H1 (cell line): Measurements from ENCODE around the gene FABP7. TPM values are rescaled to one million over a fixed set of nuclear protein-coding genes. Genes with fewer than 3 reads are reported as not detected.
A peak's percentile ranks its signal among the peaks of the same experiment; 100 is the strongest.

ENCODE experiments used
- CTCF ChIA-PET: fragments of 300-600 bp; sonication (Branson Sonifier 250); formaldehyde crosslinking; loops from one replicate; lab custom pipeline; 2021; ENCODE audit not compliant: partially characterized antibody; lab: Charles Lee
- POLR2A ChIA-PET: fragments of 300-600 bp; sonication (Branson Sonifier 250); formaldehyde crosslinking; loops from one replicate; lab custom pipeline; 2021; ENCODE audit warnings: inconsistent platforms; ENCODE audit not compliant: partially characterized antibody; lab: Charles Lee
- DNase-seq, 2 experiments: peaks; one replicate each; pipeline versions ENCODE4 v3.0.0 to v3.0.0-alpha.2; 2010 to 2022; ENCODE audit warnings: low spot score in 2 of 2, low read depth in 1 of 2, mixed read lengths in 1 of 2
- FAIRE-seq: peaks from 2 replicates; lab custom pipeline; 2011; peaks lifted over from hg19 to GRCh38; lab: Jason Lieb, UNC
- H2AFZ ChIP-seq: 2 replicates; pipeline ENCODE4 v1.8.1; 2012; ENCODE audit warnings: low read length, inconsistent platforms
- H2AK5ac ChIP-seq: 2 replicates; pipeline ENCODE4 v1.6.1; 2013; ENCODE audit warnings: low read depth, low read length
- H2BK120ac ChIP-seq: replicated peaks from 2 replicates; pipeline ENCODE3; 2013; ENCODE audit warnings: low read depth, low read length, inconsistent platforms
- H2BK12ac ChIP-seq: 2 replicates; pipeline ENCODE4 v1.6.1; 2013; ENCODE audit warnings: low read depth, low read length
- H2BK15ac ChIP-seq: 2 replicates; pipeline ENCODE4 v1.6.1; 2013; ENCODE audit warnings: low read length
- H2BK20ac ChIP-seq: 2 replicates; pipeline ENCODE4 v1.6.1; 2013; ENCODE audit warnings: low read length
- H2BK5ac ChIP-seq: 2 replicates; pipeline ENCODE4 v1.6.1; 2013; ENCODE audit warnings: low read depth, low read length
- H3K14ac ChIP-seq: 2 replicates; pipeline ENCODE4 v1.6.1; 2013; ENCODE audit warnings: inconsistent platforms; ENCODE audit not compliant: insufficient read length
- H3K18ac ChIP-seq: 2 replicates; pipeline ENCODE4 v1.6.1; 2013; ENCODE audit warnings: low read length; ENCODE audit errors: extremely low read depth
- H3K23ac ChIP-seq: 2 replicates; pipeline ENCODE4 v1.6.1; 2013; ENCODE audit warnings: inconsistent platforms; ENCODE audit not compliant: insufficient read length
- H3K23me2 ChIP-seq: 2 replicates; pipeline ENCODE4 v1.6.1; 2013; ENCODE audit warnings: low read depth, low read length
- H3K27ac ChIP-seq: 2 replicates; pipeline ENCODE4 v1.6.1; 2011; ENCODE audit warnings: low read depth, low read length, inconsistent platforms
- H3K27me3 ChIP-seq, 4 experiments: replicated peaks in 1 of 4; 1 replicate in 1 of 4; 2 replicates in 3 of 4; pipeline versions ENCODE4 v1.6.1 to v1.8.1; 2011 to 2013; ENCODE audit warnings: low read length in 3 of 4, mild to moderate bottlenecking in 3 of 4, inconsistent platforms in 2 of 4, mixed read lengths in 2 of 4, moderate library complexity in 1 of 4; ENCODE audit not compliant: control insufficient read depth in 3 of 4, insufficient read depth in 3 of 4; ENCODE audit errors: extremely low read depth in 1 of 4
- H3K36me3 ChIP-seq, 4 experiments: 2 replicates each; pipeline versions ENCODE4 v1.6.1 to v1.8.1; 2011 to 2013; ENCODE audit warnings: mild to moderate bottlenecking in 4 of 4, low read length in 3 of 4, moderate library complexity in 2 of 4, control low read depth in 1 of 4, inconsistent platforms in 1 of 4; ENCODE audit not compliant: insufficient read depth in 4 of 4, control insufficient read depth in 2 of 4
- H3K4ac ChIP-seq: replicated peaks from 2 replicates; pipeline ENCODE3; 2013; ENCODE audit warnings: low read length, low read depth, mixed read lengths, inconsistent platforms; ENCODE audit not compliant: insufficient read length
- H3K4me1 ChIP-seq, 4 experiments: replicated peaks in 1 of 4; 1 replicate in 1 of 4; 2 replicates in 3 of 4; pipeline versions ENCODE4 v1.6.1 to v1.8.1; 2011 to 2013; ENCODE audit warnings: low read length in 3 of 4, inconsistent platforms in 2 of 4, mixed read lengths in 1 of 4; ENCODE audit not compliant: insufficient read depth in 4 of 4, control insufficient read depth in 3 of 4
- H3K4me2 ChIP-seq, 2 experiments: 2 replicates each; pipeline versions ENCODE4 v1.6.1 to v1.8.1; 2011 to 2013; ENCODE audit warnings: low read depth in 2 of 2, low read length in 2 of 2, control low read depth in 1 of 2, inconsistent platforms in 1 of 2, mild to moderate bottlenecking in 1 of 2; ENCODE audit not compliant: insufficient read depth in 1 of 2
- H3K4me3 ChIP-seq, 4 experiments: fragments of 200-600, 300-600 bp in 1 of 4; sonication (generic), shearing (Covaris generic), sonication (Bioruptor Twin) in 1 of 4; 2 replicates each; pipeline versions ENCODE4 v1.5.1 to v1.8.1; 2011 to 2016; ENCODE audit warnings: low read length in 4 of 4, low read depth in 3 of 4, control low read depth in 2 of 4, inconsistent platforms in 2 of 4, mild to moderate bottlenecking in 2 of 4, mixed read lengths in 1 of 4, moderate library complexity in 1 of 4; ENCODE audit not compliant: insufficient read depth in 2 of 4; ENCODE audit errors: extremely low read depth in 1 of 4
- H3K56ac ChIP-seq: replicated peaks from 2 replicates; pipeline ENCODE3; 2013; ENCODE audit warnings: low read depth, mild to moderate bottlenecking, mixed read lengths, low read length, inconsistent platforms; ENCODE audit not compliant: insufficient read length
- H3K79me1 ChIP-seq: 2 replicates; pipeline ENCODE4 v1.6.1; 2013; ENCODE audit warnings: low read depth, low read length, control low read depth
- H3K79me2 ChIP-seq, 2 experiments: 2 replicates each; pipeline versions ENCODE4 v1.6.1 to v1.8.1; 2012 to 2013; ENCODE audit warnings: low read length in 2 of 2, mild to moderate bottlenecking in 2 of 2, inconsistent platforms in 1 of 2; ENCODE audit not compliant: insufficient read depth in 2 of 2, control insufficient read depth in 1 of 2
- H3K9ac ChIP-seq, 4 experiments: replicated peaks in 1 of 4; 1 replicate in 1 of 4; 2 replicates in 3 of 4; pipeline versions ENCODE4 v1.6.1 to v1.8.1; 2011 to 2013; ENCODE audit warnings: low read depth in 3 of 4, low read length in 3 of 4, control low read depth in 2 of 4, mild to moderate bottlenecking in 2 of 4, moderate library complexity in 2 of 4, inconsistent platforms in 1 of 4; ENCODE audit errors: extremely low read depth in 1 of 4
- H3K9me3 ChIP-seq, 2 experiments: 2 replicates each; pipeline versions ENCODE4 v1.6.1 to v1.8.1; 2012 to 2013; ENCODE audit warnings: mild to moderate bottlenecking in 2 of 2, moderate library complexity in 2 of 2, control low read depth in 1 of 2, inconsistent platforms in 1 of 2, low read depth in 1 of 2, low read length in 1 of 2, mixed read lengths in 1 of 2; ENCODE audit not compliant: insufficient read depth in 2 of 2
- H4K20me1 ChIP-seq, 2 experiments: replicated peaks in 1 of 2; 2 replicates each; pipeline versions ENCODE3 to v1.8.1; 2011 to 2013; ENCODE audit warnings: inconsistent platforms in 2 of 2, low read length in 2 of 2, mild to moderate bottlenecking in 1 of 2; ENCODE audit not compliant: insufficient read depth in 2 of 2, control insufficient read depth in 1 of 2
- H4K5ac ChIP-seq: 2 replicates; pipeline ENCODE4 v1.6.1; 2013; ENCODE audit warnings: low read length, low read depth, mixed read lengths, inconsistent platforms; ENCODE audit not compliant: insufficient read length
- H4K8ac ChIP-seq: 2 replicates; pipeline ENCODE4 v1.8.0; 2013; ENCODE audit warnings: mild to moderate bottlenecking, moderate library complexity, low read length, inconsistent platforms; ENCODE audit not compliant: insufficient read depth; ENCODE audit errors: extremely low read depth
- H4K91ac ChIP-seq: replicated peaks from 2 replicates; pipeline ENCODE3; 2013; ENCODE audit warnings: low read length, mixed read lengths, inconsistent platforms; ENCODE audit not compliant: insufficient read length
- ASH2L ChIP-seq: fragments of 200-600, 300-600 bp; sonication (generic); IDR thresholded peaks from one replicate; pipeline ENCODE4 v1.7.1; 2017; ENCODE audit warnings: low read length
- CREB1 ChIP-seq: IDR thresholded peaks from 2 replicates; pipeline ENCODE4 v1.6.1; 2012; ENCODE audit warnings: inconsistent platforms
- POU5F1 ChIP-seq: IDR thresholded peaks from 2 replicates; pipeline ENCODE4 v1.6.1; 2011; ENCODE audit warnings: low read depth, mild to moderate bottlenecking, low read length, moderate library complexity
- SP1 ChIP-seq: IDR thresholded peaks from 2 replicates; pipeline ENCODE4 v1.6.1; 2011; ENCODE audit warnings: low read depth, low read length
- TAF1 ChIP-seq: IDR thresholded peaks from 2 replicates; pipeline ENCODE4 v1.6.1; 2011; ENCODE audit warnings: mild to moderate bottlenecking, low read depth, low read length
- YY1 ChIP-seq: IDR thresholded peaks from 2 replicates; pipeline ENCODE4 v1.6.1; 2011; ENCODE audit warnings: low read depth, mild to moderate bottlenecking, low read length
- WGBS, 2 experiments: shearing (Covaris generic) in 1 of 2; methylation state at CpG; one replicate each; pipeline versions ENCODE4 v1.1.6 to v1.1.7; 2013 to 2015; ENCODE audit warnings: low lambda C conversion rate in 2 of 2, mixed read lengths in 2 of 2, inconsistent platforms in 1 of 2, low coverage in 1 of 2, missing lambda C conversion rate in 1 of 2; ENCODE audit not compliant: insufficient replicate concordance in 2 of 2, insufficient coverage in 1 of 2, insufficient read length in 1 of 2; ENCODE audit errors: extremely low coverage in 1 of 2, missing lambda C conversion rate in 1 of 2; 5-methylcytosine and 5-hydroxymethylcytosine counted together
- polyA plus RNA-seq, 7 experiments: library from polyadenylated mRNA; depleted of rRNA in 3 of 7; stranded (reverse) in 5 of 7; unstranded in 2 of 7; fragments of >200 nt in 5 of 7; fragments of 200-250 nt in 2 of 7; gene quantifications; 1 replicate in 5 of 7; 2 replicates in 1 of 7; 4 replicates in 1 of 7; pipeline versions ENCODE4 v1.2.1 to v1.2.3, GENCODE V29; 2011 to 2013; ENCODE audit warnings: missing spikeins in 2 of 7, mixed read lengths in 2 of 7
- total RNA-seq: library from RNA; stranded (reverse); fragmentation: NEBNext Ultra II Directional; extraction: Animal tissue kit (Norgen Biotek cat#: 25700); gene quantifications from 2 replicates; pipeline ENCODE4 v1.2.1, GENCODE V29; 2021
- TF ChIP-seq, protein P1 (sequence below): IDR thresholded peaks from 2 replicates; pipeline ENCODE4 v1.6.1; 2012; ENCODE audit warnings: inconsistent platforms

The FABP7 gene
- total and polyA plus RNA-seq, 2 of the 8 experiments (the other 6 are each of a cell fraction or from before 2014, with no cell fraction given), result 10.6 to 13.1 TPM

DNA sequence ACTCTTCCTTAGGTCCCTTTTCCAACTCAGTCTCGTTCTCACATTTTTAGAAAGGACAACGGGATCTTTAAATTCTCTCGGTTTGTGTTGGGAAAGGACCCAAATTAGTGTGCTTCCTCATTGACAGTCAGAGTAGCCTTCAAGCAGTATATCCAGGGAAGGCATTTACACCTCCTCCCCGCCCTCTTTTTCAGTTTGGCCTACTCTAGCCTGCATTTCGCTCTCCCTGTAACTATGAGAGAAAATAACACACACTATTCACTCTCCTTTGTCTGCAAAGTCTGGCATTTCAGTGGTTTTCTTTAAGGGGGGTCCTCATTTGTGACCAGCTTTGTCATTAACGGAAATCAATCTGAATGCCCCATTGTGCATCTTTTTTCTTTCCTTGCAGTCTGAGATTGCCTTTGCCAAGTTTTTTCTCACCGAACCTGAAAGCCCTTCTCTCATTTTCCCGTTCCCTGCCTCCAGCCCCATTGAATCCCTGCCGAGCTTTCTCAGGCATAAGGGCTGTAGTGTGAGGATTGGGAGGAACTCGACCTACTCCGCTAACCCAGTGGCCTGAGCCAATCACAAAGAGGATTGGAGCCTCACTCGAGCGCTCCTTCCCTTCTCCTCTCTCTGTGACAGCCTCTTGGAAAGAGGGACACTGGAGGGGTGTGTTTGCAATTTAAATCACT, 393 bp upstream of the FABP7 start:
- ChIA-PET CTCF (interaction anchor here (0.6 to 2.2 kb wide), 10 partner anchors 8 to 426 kb away, joined by 3 to 11 read pairs (median 4); partner anchors contain the start of gene SMPDL3A), POLR2A (interaction anchor here (0.6 to 1.7 kb wide), 3 partner anchors 9 to 20 kb away, joined by 3 to 5 read pairs (median 4); partner anchors contain the start of gene SMPDL3A)
- H3K4me3 ChIP-seq, result peak overlapping the region in 1 of 4 experiments; percentile 47; a peak in 3 of 8 replicates

More for the DNA sequence above, 393 bp upstream of the FABP7 start:
- no peaks in the 10 kb centered on the region for H3K9me3 ChIP-seq
- H2BK120ac ChIP-seq, result no peak overlapping the region
- TF ChIP-seq CREB1 (no peak), YY1 (peak; percentile 51; the same call in 1 of the 2 replicates), ASH2L (peak; percentile 5), TAF1 (0 out of 2 replicates have a peak, but pooled peaks have one; percentile 33), POU5F1 (no peak), SP1 (0 out of 2 replicates have a peak, but pooled peaks have one; percentile 23)
- TF ChIP-seq, protein P1, sequence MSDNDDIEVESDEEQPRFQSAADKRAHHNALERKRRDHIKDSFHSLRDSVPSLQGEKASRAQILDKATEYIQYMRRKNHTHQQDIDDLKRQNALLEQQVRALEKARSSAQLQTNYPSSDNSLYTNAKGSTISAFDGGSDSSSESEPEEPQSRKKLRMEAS, result peak; percentile 17; the same call in 1 of the 2 replicates
- H2BK5ac ChIP-seq, result no peak overlapping the region
- no peak overlapping the region for H3K4ac ChIP-seq
- no peaks in the 10 kb centered on the region for H3K79me1 ChIP-seq
- H3K36me3 ChIP-seq, result no peaks in the 10 kb centered on the region
- 30% methylated on average over 12 of the region's 13 CpGs; no CpG with 5 or more reads in 1 of the 2 experiments for WGBS, 2 experiments
- no peak overlapping the region for H2AK5ac ChIP-seq
- H3K4me2 ChIP-seq, result peak overlapping the region; percentile 52 to 63
- H3K4me1 ChIP-seq, result peaks cover 2 to 9% (median 8%) of the 10 kb centered on the region in 4 experiments; a peak in 6 of 7 replicates
- FAIRE-seq (peak; percentile 32), DNase-seq (peak in 1 of 2 experiments; percentile 63)
- no peak overlapping the region for H4K5ac ChIP-seq
- H3K18ac ChIP-seq, result peak overlapping the region; percentile 9; the same call in 1 of the 2 replicates
- H4K20me1 ChIP-seq, result no peaks in the 10 kb centered on the region
- no peak overlapping the region for H2BK12ac ChIP-seq
- no peaks in the 10 kb centered on the region for H3K27me3 ChIP-seq
- H4K8ac ChIP-seq, result no peak overlapping the region
- no peak overlapping the region for H3K14ac ChIP-seq
- H3K23ac ChIP-seq, result no peak overlapping the region
- no peak overlapping the region for H2BK20ac ChIP-seq
- H3K79me2 ChIP-seq, result no peaks in the 10 kb centered on the region
- H3K27ac ChIP-seq, result no peak overlapping the region
- no peaks in the 10 kb centered on the region; the same call in 1 of the 2 replicates for H3K23me2 ChIP-seq
- no peak overlapping the region for H3K9ac ChIP-seq
- no peak overlapping the region for H4K91ac ChIP-seq
- peak overlapping the region; percentile 96 for H2AFZ ChIP-seq
- no peak overlapping the region for H2BK15ac ChIP-seq
- no peak overlapping the region for H3K56ac ChIP-seq
